CD4-positive, alpha-beta T cell (primary cell): ENCODE measurements around the gene KCNMA1. TPM values are rescaled to one million over a fixed set of nuclear protein-coding genes. Genes with fewer than 3 reads are reported as not detected.

Experiments
- ATAC-seq: fragments of 200-7000 bp; cut with Tn5 transposase; one replicate; pipeline ENCODE4 v1.10.0; 2022; ENCODE audit warnings: mild to moderate bottlenecking; ENCODE audit not compliant: poor library complexity
- CTCF ChIA-PET: fragments of 350-600 bp; sonication (Branson Sonifier 250); formaldehyde crosslinking; loops from one replicate; lab custom pipeline; 2021; ENCODE audit warnings: antibody characterized with exemption, inconsistent platforms; lab: Charles Lee
- POLR2A ChIA-PET: fragments of 350-600 bp; sonication (Branson Sonifier 250); formaldehyde crosslinking; loops from one replicate; lab custom pipeline; 2021; ENCODE audit warnings: antibody characterized with exemption, inconsistent platforms; lab: Charles Lee
- DNase-seq, 14 experiments: peaks; one replicate each; pipeline ENCODE4 v3.0.0-alpha.2; 2013 to 2020; ENCODE audit warnings: mixed read lengths in 2 of 14
- H3K27ac ChIP-seq, 2 donors: one replicate each; pipeline versions ENCODE4 v1.5.1 to v1.7.0; 2013; ENCODE audit warnings: low read length in 2 of 2, low read depth in 1 of 2, mild to moderate bottlenecking in 1 of 2
- H3K27me3 ChIP-seq, 2 experiments: 1 replicate in 1 of 2; 2 replicates in 1 of 2; pipeline versions ENCODE4 v1.6.1 to v1.7.0; 2013; ENCODE audit warnings: low read length in 2 of 2, control low read depth in 1 of 2, mild to moderate bottlenecking in 1 of 2, moderate library complexity in 1 of 2; ENCODE audit not compliant: insufficient read depth in 2 of 2, control insufficient read depth in 1 of 2
- H3K36me3 ChIP-seq: one replicate; pipeline ENCODE4 v1.6.1; 2013; ENCODE audit warnings: low read length, control low read depth; ENCODE audit not compliant: insufficient read depth
- H3K4me1 ChIP-seq: one replicate; pipeline ENCODE4 v1.6.1; 2013; ENCODE audit warnings: low read length, control low read depth; ENCODE audit not compliant: insufficient read depth
- H3K4me3 ChIP-seq: one replicate; pipeline ENCODE4 v1.5.1; 2013; ENCODE audit warnings: mild to moderate bottlenecking, low read length, moderate library complexity
- H3K9me3 ChIP-seq, 2 experiments: 1 replicate in 1 of 2; 2 replicates in 1 of 2; pipeline versions ENCODE4 v1.6.1 to v1.7.0; 2013; ENCODE audit warnings: low read length in 2 of 2, mild to moderate bottlenecking in 2 of 2, control low read depth in 1 of 2, moderate library complexity in 1 of 2; ENCODE audit not compliant: control insufficient read depth in 1 of 2, insufficient read depth in 1 of 2
- H3K27ac Mint-ChIP-seq: one replicate; pipeline ENCODE4 v1.8.0; 2020; ENCODE audit warnings: mixed read lengths
- H3K27me3 Mint-ChIP-seq: one replicate; pipeline ENCODE4 v1.8.0; 2021; ENCODE audit warnings: mixed read lengths
- H3K36me3 Mint-ChIP-seq: one replicate; pipeline ENCODE4 v1.8.0; 2021; ENCODE audit warnings: low read depth, mixed read lengths
- H3K4me1 Mint-ChIP-seq: one replicate; pipeline ENCODE4 v1.8.0; 2021; ENCODE audit warnings: low read depth, mixed read lengths
- H3K4me3 Mint-ChIP-seq: one replicate; pipeline ENCODE4 v1.8.0; 2020; ENCODE audit warnings: mild to moderate bottlenecking, mixed read lengths
- H3K9me3 Mint-ChIP-seq: one replicate; pipeline ENCODE4 v1.8.0; 2020; ENCODE audit warnings: mixed read lengths
- intact Hi-C, 2 experiments: fragments of 100-400 bp; cut with DNase I in 1 of 2; cut with micrococcal nuclease in 1 of 2; formaldehyde crosslinking; loops; one replicate each; pipeline versions ENCODE4 v1.15.1 to v1.9.0; 2023 to 2025; cut with DNase I, micrococcal nuclease
- total RNA-seq, 174 experiments: library from RNA in 2 of 174; stranded (reverse) in 2 of 174; gene quantifications; one replicate each; pipeline ENCODE4 v1.2.3 and lab custom pipeline; 2021 to 2026
- TF ChIP-seq, protein P1 (sequence below): fragments of 200-600 bp; IDR thresholded peaks from one replicate; pipeline ENCODE4 v1.8.0; 2022; ENCODE audit warnings: antibody characterized with exemption, mild to moderate bottlenecking

KCNMA1 gene
- total RNA-seq, 2 experiments from 2014 or later, result not detected

DNA sequence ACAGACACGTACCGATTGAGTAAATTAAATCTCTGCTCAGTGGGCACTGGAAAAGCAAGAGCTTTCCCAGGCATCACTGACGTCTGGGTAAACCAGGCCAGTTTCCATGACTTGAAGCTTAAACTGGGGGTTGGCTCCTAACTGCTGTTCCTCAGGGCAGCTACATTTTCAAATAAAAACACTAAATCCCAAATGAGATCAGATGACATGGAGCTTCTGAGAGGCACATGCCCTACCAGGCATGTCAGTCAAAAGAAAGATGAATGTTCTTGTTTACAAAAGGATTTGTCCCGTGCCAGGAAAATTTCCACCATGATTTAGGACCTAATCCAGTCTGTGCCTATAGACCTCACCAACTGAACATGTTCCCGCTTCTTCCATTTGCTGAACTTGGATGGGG is 220.2 kb downstream of the KCNMA1 start:
- H3K27ac ChIP-seq, result no peak overlapping the region
- H3K27me3 ChIP-seq, result peaks cover 0 to 2% of the 10 kb centered on the region in 2 experiments
- ChIA-PET POLR2A (no interaction called here), CTCF (no interaction called here)
- ATAC-seq (no peak), DNase-seq (no peak)
- Mint-ChIP-seq H3K9me3 (no peaks in the 10 kb centered on the region), H3K4me1 (no peaks in the 10 kb centered on the region), H3K27ac (no peak overlapping the region), H3K36me3 (no peaks in the 10 kb centered on the region), H3K4me3 (no peak overlapping the region), H3K27me3 (peaks cover 8% of the 10 kb centered on the region)
- no peak overlapping the region for H3K4me3 ChIP-seq
- no peaks in the 10 kb centered on the region for H3K9me3 ChIP-seq
- no peaks in the 10 kb centered on the region for H3K36me3 ChIP-seq
- TF ChIP-seq, protein P1, sequence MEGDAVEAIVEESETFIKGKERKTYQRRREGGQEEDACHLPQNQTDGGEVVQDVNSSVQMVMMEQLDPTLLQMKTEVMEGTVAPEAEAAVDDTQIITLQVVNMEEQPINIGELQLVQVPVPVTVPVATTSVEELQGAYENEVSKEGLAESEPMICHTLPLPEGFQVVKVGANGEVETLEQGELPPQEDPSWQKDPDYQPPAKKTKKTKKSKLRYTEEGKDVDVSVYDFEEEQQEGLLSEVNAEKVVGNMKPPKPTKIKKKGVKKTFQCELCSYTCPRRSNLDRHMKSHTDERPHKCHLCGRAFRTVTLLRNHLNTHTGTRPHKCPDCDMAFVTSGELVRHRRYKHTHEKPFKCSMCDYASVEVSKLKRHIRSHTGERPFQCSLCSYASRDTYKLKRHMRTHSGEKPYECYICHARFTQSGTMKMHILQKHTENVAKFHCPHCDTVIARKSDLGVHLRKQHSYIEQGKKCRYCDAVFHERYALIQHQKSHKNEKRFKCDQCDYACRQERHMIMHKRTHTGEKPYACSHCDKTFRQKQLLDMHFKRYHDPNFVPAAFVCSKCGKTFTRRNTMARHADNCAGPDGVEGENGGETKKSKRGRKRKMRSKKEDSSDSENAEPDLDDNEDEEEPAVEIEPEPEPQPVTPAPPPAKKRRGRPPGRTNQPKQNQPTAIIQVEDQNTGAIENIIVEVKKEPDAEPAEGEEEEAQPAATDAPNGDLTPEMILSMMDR, result no peak
- no peaks in the 10 kb centered on the region for H3K4me1 ChIP-seq
- intact Hi-C loops, result no loop called here

DNA sequence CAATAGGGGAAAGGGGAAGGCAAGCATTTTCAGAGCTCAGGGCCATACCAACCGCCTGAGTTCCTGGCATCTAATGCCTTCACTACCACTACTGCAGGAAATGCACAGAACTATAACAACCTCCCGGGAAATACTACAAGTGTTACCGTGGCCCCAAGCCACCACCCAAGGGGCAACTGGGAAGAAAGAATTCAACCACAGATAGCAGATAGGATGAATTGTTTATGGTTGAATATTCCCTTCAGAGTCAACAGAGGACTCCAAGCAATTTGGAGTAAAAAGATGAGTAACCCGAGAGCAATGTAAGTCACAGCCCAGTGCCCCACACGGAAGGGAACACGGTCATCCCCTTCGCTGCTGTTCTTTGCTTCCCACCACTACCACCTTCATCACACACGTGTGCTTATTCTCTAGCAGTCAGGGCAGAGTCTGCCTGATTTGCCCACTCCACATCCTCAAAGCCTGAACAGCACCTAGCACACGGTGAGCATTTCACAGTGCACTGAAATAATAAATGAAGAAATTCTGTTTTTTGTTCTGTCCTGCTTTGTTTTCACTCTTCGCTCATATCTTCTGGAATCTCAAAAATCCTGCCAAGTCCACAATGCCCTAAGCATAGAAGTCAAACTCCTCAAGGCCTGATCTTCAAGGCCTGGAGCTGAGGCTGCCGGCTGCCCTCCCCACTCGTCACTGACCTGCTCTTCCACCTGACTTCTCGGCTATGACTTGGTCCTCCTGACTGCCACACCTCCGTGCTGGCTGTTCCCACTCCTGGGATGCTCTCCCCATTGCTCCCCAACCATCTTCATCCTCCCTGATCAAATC is 221.1 kb downstream of the KCNMA1 start:
- no peak overlapping the region for H3K27ac Mint-ChIP-seq
- H3K4me3 Mint-ChIP-seq, result no peak overlapping the region
- H3K27me3 Mint-ChIP-seq, result peaks cover 8% of the 10 kb centered on the region
- POLR2A ChIA-PET, result no interaction called here
- H3K36me3 Mint-ChIP-seq, result no peaks in the 10 kb centered on the region
- no peak for ATAC-seq
- no peak overlapping the region for H3K27ac ChIP-seq
- no peak for DNase-seq
- H3K4me3 ChIP-seq, result no peak overlapping the region
- intact Hi-C loops, result no loop called here
- no peaks in the 10 kb centered on the region for H3K36me3 ChIP-seq
- no peaks in the 10 kb centered on the region for H3K4me1 ChIP-seq
- no peaks in the 10 kb centered on the region for H3K9me3 Mint-ChIP-seq
- no peaks in the 10 kb centered on the region for H3K4me1 Mint-ChIP-seq
- TF ChIP-seq, protein P1, result no peak
- H3K9me3 ChIP-seq, result peaks cover 0 to 4% of the 10 kb centered on the region in 2 experiments
- peaks cover 0 to 2% of the 10 kb centered on the region in 2 experiments for H3K27me3 ChIP-seq
- CTCF ChIA-PET, result no interaction called here

DNA sequence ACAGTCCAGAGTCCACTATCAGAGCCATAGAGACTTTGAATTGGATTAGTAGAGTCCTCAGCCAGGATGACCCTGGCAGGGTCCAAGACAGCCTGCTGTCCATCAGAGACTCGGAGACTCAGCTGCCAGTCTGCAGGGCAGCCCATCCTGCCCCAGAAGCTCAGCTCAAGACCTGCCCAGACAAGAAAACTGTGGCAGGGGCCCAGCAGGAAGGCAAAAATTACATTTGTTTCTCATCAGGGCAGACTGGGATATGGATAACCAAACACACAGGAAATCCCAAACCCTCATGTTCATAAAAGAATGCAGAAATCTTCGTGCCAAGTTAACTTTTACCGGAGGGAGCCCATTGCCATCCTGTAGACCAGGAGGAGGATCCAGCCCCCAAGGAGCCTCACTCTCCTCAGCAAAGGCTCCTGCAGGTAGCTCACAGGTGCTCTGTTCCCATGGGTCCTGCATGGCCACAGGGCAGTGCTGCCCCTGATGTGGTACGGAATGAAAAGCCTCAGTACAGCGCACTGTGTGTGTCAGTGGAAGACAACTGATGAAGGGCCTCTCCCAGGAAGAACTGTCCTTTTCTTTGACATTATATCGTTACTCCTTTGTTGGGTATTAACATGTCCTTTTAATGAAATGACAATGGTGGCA is 222.2 kb downstream of the KCNMA1 start:
- Histone ChIP-seq H3K27ac (no peak overlapping the region), H3K9me3 (peaks cover 0 to 4% of the 10 kb centered on the region in 2 experiments), H3K4me1 (no peaks in the 10 kb centered on the region), H3K27me3 (peaks cover 0 to 2% of the 10 kb centered on the region in 2 experiments), H3K36me3 (no peaks in the 10 kb centered on the region), H3K4me3 (no peak overlapping the region)
- H3K9me3 Mint-ChIP-seq, result no peaks in the 10 kb centered on the region
- H3K27ac Mint-ChIP-seq, result no peak overlapping the region
- H3K4me1 Mint-ChIP-seq, result no peaks in the 10 kb centered on the region
- TF ChIP-seq, protein P1, result no peak
- no peaks in the 10 kb centered on the region for H3K36me3 Mint-ChIP-seq
- ChIA-PET POLR2A (no interaction called here), CTCF (no interaction called here)
- H3K27me3 Mint-ChIP-seq, result peaks cover 8% of the 10 kb centered on the region
- ATAC-seq (no peak), DNase-seq (no peak)
- no peak overlapping the region for H3K4me3 Mint-ChIP-seq
- intact Hi-C loops, result no loop called here
